HepG2 (cell line): ENCODE data around the gene FOXN3. TPM values are rescaled to one million over a fixed set of nuclear protein-coding genes. Genes with fewer than 3 reads are reported as not detected.

Experiments
- ADNP ChIP-seq: sonication (generic); formaldehyde crosslinking; IDR thresholded peaks from 2 replicates; pipeline ENCODE4 v1.4.0; 2020; ENCODE audit warnings: missing genetic modification reagents
- BHLHE40 ChIP-seq: IDR thresholded peaks from 2 replicates; pipeline ENCODE4 v1.6.1; 2011; ENCODE audit warnings: low read length, improper control_type of control experiment
- FOXP4 ChIP-seq: sonication (generic); formaldehyde crosslinking; IDR thresholded peaks from 2 replicates; pipeline ENCODE4 v1.4.0; 2020; ENCODE audit warnings: missing genetic modification reagents
- GTF3A ChIP-seq: sonication (generic); formaldehyde crosslinking; conservative IDR thresholded peaks from 2 replicates; pipeline ENCODE4 v1.4.0; 2020; ENCODE audit warnings: mild to moderate bottlenecking, missing genetic modification reagents
- HCFC1 ChIP-seq: fragments of 150-350 bp; IDR thresholded peaks from 2 replicates; pipeline ENCODE4 v1.6.1; 2014; ENCODE audit warnings: low read depth, low read length
- JARID2 ChIP-seq: sonication (generic); formaldehyde crosslinking; IDR thresholded peaks from 2 replicates; pipeline ENCODE4 v1.8.1; 2023; ENCODE audit warnings: missing genetic modification reagents, inconsistent platforms; ENCODE audit not compliant: insufficient replicate concordance
- KDM1A ChIP-seq: IDR thresholded peaks from 2 replicates; pipeline ENCODE4 v1.6.1; 2016; ENCODE audit warnings: missing compliant biosample characterization
- MTA3 ChIP-seq: sonication (generic); formaldehyde crosslinking; IDR thresholded peaks from 2 replicates; pipeline ENCODE4 v1.4.0; 2020; ENCODE audit warnings: missing genetic modification reagents
- RFXAP ChIP-seq: sonication (generic); formaldehyde crosslinking; IDR thresholded peaks from 2 replicates; pipeline ENCODE4 v1.4.0; 2020; ENCODE audit warnings: missing genetic modification reagents, borderline replicate concordance
- SAFB2 ChIP-seq: sonication (generic); formaldehyde crosslinking; IDR thresholded peaks from 2 replicates; pipeline ENCODE4 v1.5.1; 2020; ENCODE audit warnings: missing genetic modification reagents, low read depth, mild to moderate bottlenecking, borderline replicate concordance
- SRSF4 ChIP-seq: fragments of 200-400 bp; formaldehyde crosslinking; IDR thresholded peaks from one replicate; pipeline ENCODE4 v1.6.1; 2018; ENCODE audit warnings: mild to moderate bottlenecking, low read depth, low read length, moderate library complexity; ENCODE audit not compliant: poor library complexity, severe bottlenecking
- U2AF1 ChIP-seq: fragments of 200-400 bp; formaldehyde crosslinking; optimal IDR thresholded peaks from 2 replicates; pipeline ENCODE3; 2017; ENCODE audit warnings: mild to moderate bottlenecking, low read depth, low read length
- ZFYVE20 ChIP-seq: sonication (generic); formaldehyde crosslinking; IDR thresholded peaks from 2 replicates; pipeline ENCODE4 v1.8.0; 2023; ENCODE audit warnings: low read depth, mild to moderate bottlenecking, moderate library complexity, missing genetic modification reagents, borderline replicate concordance
- ZNF10 ChIP-seq: sonication (generic); formaldehyde crosslinking; IDR thresholded peaks from 2 replicates; pipeline ENCODE4 v1.4.0; 2020; ENCODE audit warnings: mild to moderate bottlenecking, low read depth, missing genetic modification reagents, borderline replicate concordance
- ZNF280B ChIP-seq: sonication (generic); formaldehyde crosslinking; IDR thresholded peaks from 2 replicates; pipeline ENCODE4 v1.5.0; 2020; ENCODE audit warnings: missing genetic modification reagents, mild to moderate bottlenecking, borderline replicate concordance
- ZNF337 ChIP-seq: sonication (generic); formaldehyde crosslinking; IDR thresholded peaks from 2 replicates; pipeline ENCODE4 v1.5.1; 2020; ENCODE audit warnings: missing genetic modification reagents, low read depth, mild to moderate bottlenecking, borderline replicate concordance
- ZNF589 ChIP-seq: sonication (generic); formaldehyde crosslinking; conservative IDR thresholded peaks from 2 replicates; pipeline ENCODE4 v1.8.0; 2022; ENCODE audit warnings: mild to moderate bottlenecking, moderate library complexity, missing genetic modification reagents
- ZNF614 ChIP-seq: IDR thresholded peaks from 2 replicates; pipeline ENCODE4 v1.6.1; 2018; ENCODE audit warnings: missing biosample characterization, missing genetic modification reagents, inconsistent platforms, borderline replicate concordance
- ZNF75D ChIP-seq: sonication (generic); formaldehyde crosslinking; IDR thresholded peaks from 2 replicates; pipeline ENCODE4 v1.8.1; 2023; ENCODE audit warnings: missing genetic modification reagents, mild to moderate bottlenecking, borderline replicate concordance
- ZNF777 ChIP-seq: sonication (generic); formaldehyde crosslinking; IDR thresholded peaks from 2 replicates; pipeline ENCODE4 v1.4.0; 2020; ENCODE audit warnings: missing genetic modification reagents
- ZNF790 ChIP-seq: sonication (generic); formaldehyde crosslinking; IDR thresholded peaks from 2 replicates; pipeline ENCODE4 v1.8.0; 2022; ENCODE audit warnings: missing genetic modification reagents, mild to moderate bottlenecking, borderline replicate concordance
- polyA plus RNA-seq, 8 experiments: library from polyadenylated mRNA; depleted of rRNA in 3 of 8; stranded (reverse) in 7 of 8; unstranded in 1 of 8; fragments of >200 nt; fragmentation: Illumina TruSeq in 4 of 8; extraction: Trizol in 4 of 8; gene quantifications; 2 replicates each; pipeline versions ENCODE4 v1.2.1 to v1.2.3, GENCODE V29; 2011 to 2016; ENCODE audit warnings: low read depth in 4 of 8, missing spikeins in 1 of 8, mixed read lengths in 1 of 8; ENCODE audit not compliant: insufficient read depth in 1 of 8
- total RNA-seq, 5 experiments: library from RNA; depleted of rRNA; stranded (reverse); fragments of >200 nt; fragmentation: Illumina TruSeq; extraction: Trizol; gene quantifications; 2 replicates each; pipeline ENCODE4 v1.2.3, GENCODE V29; 2016; ENCODE audit warnings: low read depth in 1 of 5
- TF ChIP-seq, protein P1 (sequence below): IDR thresholded peaks from 2 replicates; pipeline ENCODE4 v1.6.1; 2016; ENCODE audit warnings: control low read depth
- TF ChIP-seq, protein P2 (sequence below): sonication (generic); formaldehyde crosslinking; IDR thresholded peaks from 2 replicates; pipeline ENCODE4 v1.4.0; 2020; ENCODE audit warnings: mild to moderate bottlenecking, missing genetic modification reagents, borderline replicate concordance
- TF ChIP-seq, protein P3 (sequence below): sonication (generic); formaldehyde crosslinking; IDR thresholded peaks from 2 replicates; pipeline ENCODE4 v1.4.0; 2020; ENCODE audit warnings: missing genetic modification reagents, borderline replicate concordance

Gene FOXN3
- total and polyA plus RNA-seq, 2 of the 13 experiments (the other 11 are each of a cell fraction or from before 2014, with no cell fraction given): 32.4 to 70.2 TPM

GRCh38 chr14:89160437-89160836, 256.6 kb downstream of the FOXN3 start (continued):
- TF ChIP-seq JARID2 (CRISPR knock-in tag): no peak
- TF ChIP-seq GTF3A (CRISPR knock-in tag): no peak
- no peak for TF ChIP-seq ZFYVE20 (CRISPR knock-in tag)
- no peak for TF ChIP-seq ZNF280B (CRISPR knock-in tag)
- no peak for TF ChIP-seq ZNF614 (CRISPR knock-in tag)
- no peak for TF ChIP-seq SAFB2
- TF ChIP-seq, protein P1, sequence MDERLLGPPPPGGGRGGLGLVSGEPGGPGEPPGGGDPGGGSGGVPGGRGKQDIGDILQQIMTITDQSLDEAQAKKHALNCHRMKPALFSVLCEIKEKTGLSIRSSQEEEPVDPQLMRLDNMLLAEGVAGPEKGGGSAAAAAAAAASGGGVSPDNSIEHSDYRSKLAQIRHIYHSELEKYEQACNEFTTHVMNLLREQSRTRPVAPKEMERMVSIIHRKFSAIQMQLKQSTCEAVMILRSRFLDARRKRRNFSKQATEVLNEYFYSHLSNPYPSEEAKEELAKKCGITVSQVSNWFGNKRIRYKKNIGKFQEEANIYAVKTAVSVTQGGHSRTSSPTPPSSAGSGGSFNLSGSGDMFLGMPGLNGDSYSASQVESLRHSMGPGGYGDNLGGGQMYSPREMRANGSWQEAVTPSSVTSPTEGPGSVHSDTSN: no peak
- TF ChIP-seq ZNF777 (CRISPR knock-in tag): no peak
- no peak for TF ChIP-seq ZNF75D (CRISPR knock-in tag)
- TF ChIP-seq RFXAP (CRISPR knock-in tag): no peak
- no peak for TF ChIP-seq ZNF790 (CRISPR knock-in tag)
- TF ChIP-seq FOXP4 (CRISPR knock-in tag): no peak
- TF ChIP-seq, protein P2, sequence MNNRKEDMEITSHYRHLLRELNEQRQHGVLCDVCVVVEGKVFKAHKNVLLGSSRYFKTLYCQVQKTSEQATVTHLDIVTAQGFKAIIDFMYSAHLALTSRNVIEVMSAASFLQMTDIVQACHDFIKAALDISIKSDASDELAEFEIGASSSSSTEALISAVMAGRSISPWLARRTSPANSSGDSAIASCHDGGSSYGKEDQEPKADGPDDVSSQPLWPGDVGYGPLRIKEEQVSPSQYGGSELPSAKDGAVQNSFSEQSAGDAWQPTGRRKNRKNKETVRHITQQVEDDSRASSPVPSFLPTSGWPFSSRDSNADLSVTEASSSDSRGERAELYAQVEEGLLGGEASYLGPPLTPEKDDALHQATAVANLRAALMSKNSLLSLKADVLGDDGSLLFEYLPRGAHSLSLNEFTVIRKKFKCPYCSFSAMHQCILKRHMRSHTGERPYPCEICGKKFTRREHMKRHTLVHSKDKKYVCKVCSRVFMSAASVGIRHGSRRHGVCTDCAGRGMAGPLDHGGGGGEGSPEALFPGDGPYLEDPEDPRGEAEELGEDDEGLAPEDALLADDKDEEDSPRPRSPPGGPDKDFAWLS (CRISPR knock-in tag): no peak
- no peak for TF ChIP-seq ZNF589 (CRISPR knock-in tag)
- TF ChIP-seq, protein P3, sequence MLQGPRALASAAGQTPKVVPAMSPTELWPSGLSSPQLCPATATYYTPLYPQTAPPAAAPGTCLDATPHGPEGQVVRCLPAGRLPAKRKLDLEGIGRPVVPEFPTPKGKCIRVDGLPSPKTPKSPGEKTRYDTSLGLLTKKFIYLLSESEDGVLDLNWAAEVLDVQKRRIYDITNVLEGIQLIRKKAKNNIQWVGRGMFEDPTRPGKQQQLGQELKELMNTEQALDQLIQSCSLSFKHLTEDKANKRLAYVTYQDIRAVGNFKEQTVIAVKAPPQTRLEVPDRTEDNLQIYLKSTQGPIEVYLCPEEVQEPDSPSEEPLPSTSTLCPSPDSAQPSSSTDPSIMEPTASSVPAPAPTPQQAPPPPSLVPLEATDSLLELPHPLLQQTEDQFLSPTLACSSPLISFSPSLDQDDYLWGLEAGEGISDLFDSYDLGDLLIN (CRISPR knock-in tag): no peak
- TF ChIP-seq U2AF1: no peak
- no peak for TF ChIP-seq SRSF4
- TF ChIP-seq BHLHE40: no peak
- no peak for TF ChIP-seq KDM1A (CRISPR knock-in tag)
- no peak for TF ChIP-seq ADNP
- no peak for TF ChIP-seq MTA3 (CRISPR knock-in tag)
- no peak for TF ChIP-seq ZNF10 (CRISPR knock-in tag)
- no peak for TF ChIP-seq ZNF337 (CRISPR knock-in tag)
- no peak for TF ChIP-seq HCFC1
